Hepatocyte (in vitro differentiated cells): ENCODE data around the gene FARP1.

Experiments used
- EZH2 ChIP-seq: fragments of 200-600 bp; sonication (generic); IDR thresholded peaks from 2 replicates; pipeline ENCODE4 v1.6.1; 2016; ENCODE audit warnings: antibody characterized with exemption, mild to moderate bottlenecking, borderline replicate concordance
- EZH2phosphoT487 ChIP-seq: fragments of 200-600 bp; sonication (generic); IDR thresholded peaks from one replicate; pipeline ENCODE4 v1.6.1; 2018; ENCODE audit warnings: antibody characterized with exemption, mild to moderate bottlenecking, low read depth, moderate library complexity; ENCODE audit not compliant: unreplicated experiment, severe bottlenecking
- TF ChIP-seq, protein P1 (sequence below): fragments of 200-600 bp; sonication (generic); IDR thresholded peaks from 2 replicates; pipeline ENCODE4 v1.5.1; 2016; ENCODE audit warnings: antibody characterized with exemption, mild to moderate bottlenecking; ENCODE audit not compliant: poor library complexity

- TF ChIP-seq, protein P1, sequence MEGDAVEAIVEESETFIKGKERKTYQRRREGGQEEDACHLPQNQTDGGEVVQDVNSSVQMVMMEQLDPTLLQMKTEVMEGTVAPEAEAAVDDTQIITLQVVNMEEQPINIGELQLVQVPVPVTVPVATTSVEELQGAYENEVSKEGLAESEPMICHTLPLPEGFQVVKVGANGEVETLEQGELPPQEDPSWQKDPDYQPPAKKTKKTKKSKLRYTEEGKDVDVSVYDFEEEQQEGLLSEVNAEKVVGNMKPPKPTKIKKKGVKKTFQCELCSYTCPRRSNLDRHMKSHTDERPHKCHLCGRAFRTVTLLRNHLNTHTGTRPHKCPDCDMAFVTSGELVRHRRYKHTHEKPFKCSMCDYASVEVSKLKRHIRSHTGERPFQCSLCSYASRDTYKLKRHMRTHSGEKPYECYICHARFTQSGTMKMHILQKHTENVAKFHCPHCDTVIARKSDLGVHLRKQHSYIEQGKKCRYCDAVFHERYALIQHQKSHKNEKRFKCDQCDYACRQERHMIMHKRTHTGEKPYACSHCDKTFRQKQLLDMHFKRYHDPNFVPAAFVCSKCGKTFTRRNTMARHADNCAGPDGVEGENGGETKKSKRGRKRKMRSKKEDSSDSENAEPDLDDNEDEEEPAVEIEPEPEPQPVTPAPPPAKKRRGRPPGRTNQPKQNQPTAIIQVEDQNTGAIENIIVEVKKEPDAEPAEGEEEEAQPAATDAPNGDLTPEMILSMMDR: no peak
- no peak for TF ChIP-seq EZH2phosphoT487
- no peak for TF ChIP-seq EZH2
Observed at GRCh38 chr13:98399756-98400155, 256.9 kb downstream of the FARP1 start.
